ENCODE data around the gene RADIL.

The RADIL gene

GRCh38 chr7:4837041-4837802, 46.3 kb downstream of the RADIL start:
- Mint-ChIP-seq H3K27me3 (peaks cover 4 to 14% of the 10 kb centered on the region in 2 donors), H3K4me3 (no peak overlapping the region), H3K27ac (no peak overlapping the region), H3K36me3 (ENCODE audit: insufficient read depth) (peaks cover 2% of the 10 kb centered on the region), H3K9me3 (no peaks in the 10 kb centered on the region), H3K4me1 (ENCODE audit: low read depth in 2 of 2) (no peaks in the 10 kb centered on the region)
- ATAC-seq (replicated peaks) = no peak
- DNase-seq = no peak

DNA sequence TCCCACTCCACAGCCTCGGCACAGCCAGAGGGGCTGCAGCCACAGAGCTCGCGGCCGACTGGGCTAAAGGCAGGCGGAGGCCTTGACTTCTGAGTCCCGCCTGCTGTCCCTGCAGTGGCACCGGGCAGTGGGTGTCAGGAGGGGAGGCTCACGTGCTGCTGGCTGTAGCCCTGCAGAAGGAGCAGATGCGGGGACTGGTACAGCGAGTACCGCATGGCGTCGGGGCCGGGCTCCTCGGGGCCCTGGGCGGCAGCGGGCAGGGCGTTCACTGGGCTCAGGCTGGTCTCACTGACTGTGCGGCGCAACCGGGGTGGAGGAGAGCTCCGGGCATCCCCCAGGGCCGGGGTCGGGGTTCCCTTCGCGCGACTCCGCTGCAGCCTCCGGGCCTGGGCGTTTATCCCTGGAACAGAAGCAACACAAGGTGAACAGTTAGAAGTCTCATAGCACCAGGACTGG, 47.3 kb downstream of the RADIL start:
- Mint-ChIP-seq H3K27ac (no peak overlapping the region), H3K4me1 (ENCODE audit: low read depth in 2 of 2) (no peaks in the 10 kb centered on the region), H3K9me3 (no peaks in the 10 kb centered on the region), H3K27me3 (peaks cover 4 to 7% of the 10 kb centered on the region in 2 donors), H3K36me3 (ENCODE audit: insufficient read depth) (no peaks in the 10 kb centered on the region), H3K4me3 (no peak overlapping the region)
- DNase-seq = no peak
- ATAC-seq (replicated peaks) = no peak

GRCh38 chr7:4835398-4836205, 47.9 kb downstream of the RADIL start:
- Mint-ChIP-seq H3K27ac (no peak overlapping the region), H3K27me3 (peaks cover 4 to 7% of the 10 kb centered on the region in 2 donors), H3K36me3 (ENCODE audit: insufficient read depth) (no peaks in the 10 kb centered on the region), H3K9me3 (no peaks in the 10 kb centered on the region), H3K4me3 (no peak overlapping the region), H3K4me1 (ENCODE audit: low read depth in 2 of 2) (no peaks in the 10 kb centered on the region)
- ATAC-seq (replicated peaks) (no peak), DNase-seq (no peak)

DNA sequence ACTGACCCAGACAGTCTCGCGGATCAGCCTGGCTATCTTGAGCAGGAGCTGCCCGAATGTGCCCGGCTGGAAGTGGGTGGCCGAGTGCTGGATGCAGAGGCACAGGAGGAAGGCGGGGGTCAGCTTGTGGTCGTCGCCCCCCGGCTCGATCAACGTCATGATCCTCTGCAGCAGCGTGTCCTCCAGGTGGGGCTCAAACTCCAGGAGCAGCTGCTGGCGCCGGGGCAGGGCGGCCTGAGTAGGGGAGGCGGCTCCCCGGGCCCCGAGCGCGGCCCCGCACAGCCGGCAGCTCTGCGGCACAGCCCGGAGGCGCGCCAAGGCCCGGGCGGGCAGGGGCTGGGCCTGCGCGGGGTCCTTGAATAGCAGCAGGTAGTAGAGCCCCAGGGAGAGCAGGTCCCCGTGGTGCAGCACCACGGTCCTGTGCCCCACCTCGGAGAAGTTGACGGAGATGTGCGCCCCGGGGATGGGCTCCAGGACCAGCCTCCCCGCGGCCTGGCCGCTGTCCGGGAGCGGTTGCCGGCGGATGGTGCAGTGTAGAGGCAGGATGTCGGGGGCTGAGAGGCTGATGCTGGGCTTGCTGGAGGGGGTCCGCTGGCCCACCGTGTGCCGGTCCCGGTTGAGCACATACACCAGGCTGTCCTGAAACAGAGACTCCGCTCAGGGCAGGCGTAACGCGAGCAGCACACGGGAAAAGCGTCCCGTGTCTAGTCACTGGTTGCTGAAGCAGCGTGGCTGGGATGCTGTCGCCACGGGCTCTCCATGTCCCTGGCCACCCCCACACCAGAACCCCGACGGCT, 48.7 kb downstream of the RADIL start:
- ATAC-seq (replicated peaks) (no peak), DNase-seq (no peak)
- Mint-ChIP-seq H3K27me3 (peaks cover 4 to 13% of the 10 kb centered on the region in 2 donors), H3K4me1 (ENCODE audit: low read depth in 2 of 2) (peaks cover 0 to 5% of the 10 kb centered on the region in 2 donors), H3K27ac (no peak overlapping the region), H3K4me3 (no peak overlapping the region), H3K36me3 (ENCODE audit: insufficient read depth) (no peaks in the 10 kb centered on the region), H3K9me3 (no peaks in the 10 kb centered on the region)

GRCh38 chr7:4833691-4834600, 49.6 kb downstream of the RADIL start:
- no peak overlapping the region for H3K27ac Mint-ChIP-seq
- peaks cover 0 to 5% of the 10 kb centered on the region in 2 donors for H3K4me1 Mint-ChIP-seq (ENCODE audit: low read depth in 2 of 2)
- no peaks in the 10 kb centered on the region for H3K36me3 Mint-ChIP-seq (ENCODE audit: insufficient read depth)
- ATAC-seq (replicated peaks) (no peak), DNase-seq (no peak)
- H3K27me3 Mint-ChIP-seq = peaks cover 4 to 15% of the 10 kb centered on the region in 2 donors
- H3K9me3 Mint-ChIP-seq = no peaks in the 10 kb centered on the region
- no peak overlapping the region for H3K4me3 Mint-ChIP-seq

- H3K27ac Mint-ChIP-seq = no peak overlapping the region
- peaks cover 4 to 15% of the 10 kb centered on the region in 2 donors for H3K27me3 Mint-ChIP-seq
- no peak overlapping the region for H3K4me3 Mint-ChIP-seq
- ATAC-seq (replicated peaks) (no peak), DNase-seq (no peak)
- no peaks in the 10 kb centered on the region for H3K9me3 Mint-ChIP-seq
- no peaks in the 10 kb centered on the region for H3K36me3 Mint-ChIP-seq (ENCODE audit: insufficient read depth)
- peaks cover 0 to 5% of the 10 kb centered on the region in 2 donors for H3K4me1 Mint-ChIP-seq (ENCODE audit: low read depth in 2 of 2)
Measured at GRCh38 chr7:4833176-4833575, 50.3 kb downstream of the RADIL start.

DNA sequence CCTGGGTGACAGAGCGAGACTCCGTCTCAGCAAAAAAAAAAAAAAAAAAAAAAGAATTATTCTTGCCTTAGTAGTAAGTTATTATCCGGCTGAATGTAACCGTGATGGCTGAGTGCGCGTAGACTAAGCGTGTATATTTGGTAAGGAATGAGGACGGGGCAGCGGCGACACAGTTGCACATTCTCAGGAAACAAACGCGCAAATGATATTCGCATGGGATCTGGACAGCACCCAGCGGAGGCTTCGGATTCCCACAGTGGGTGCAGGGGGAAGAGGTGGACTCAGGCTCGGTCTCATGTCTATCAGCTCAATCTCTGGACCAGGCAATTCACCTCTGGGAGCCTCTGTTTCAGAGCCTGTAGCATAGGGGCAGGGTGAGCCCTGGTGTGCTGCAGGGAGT, 50.8 kb downstream of the RADIL start:
- ATAC-seq (replicated peaks) (no peak), DNase-seq (no peak)
- H3K4me3 Mint-ChIP-seq = no peak overlapping the region
- H3K4me1 Mint-ChIP-seq (ENCODE audit: low read depth in 2 of 2) = peaks cover 0 to 5% of the 10 kb centered on the region in 2 donors
- H3K27me3 Mint-ChIP-seq = peaks cover 4 to 15% of the 10 kb centered on the region in 2 donors
- no peak overlapping the region for H3K27ac Mint-ChIP-seq
- H3K9me3 Mint-ChIP-seq = no peaks in the 10 kb centered on the region
- no peaks in the 10 kb centered on the region for H3K36me3 Mint-ChIP-seq (ENCODE audit: insufficient read depth)

- Mint-ChIP-seq H3K27ac (peak overlapping the region in 1 of 2 donors; percentile 39), H3K36me3 (ENCODE audit: insufficient read depth) (no peaks in the 10 kb centered on the region), H3K4me3 (no peak overlapping the region), H3K27me3 (peaks cover 0 to 15% of the 10 kb centered on the region in 2 donors), H3K9me3 (no peaks in the 10 kb centered on the region), H3K4me1 (ENCODE audit: low read depth in 2 of 2) (peaks cover 0 to 5% of the 10 kb centered on the region in 2 donors)
- no peak for ATAC-seq (replicated peaks)
- DNase-seq = no peak
Measured at GRCh38 chr7:4831723-4832495, 51.6 kb downstream of the RADIL start.

DNA sequence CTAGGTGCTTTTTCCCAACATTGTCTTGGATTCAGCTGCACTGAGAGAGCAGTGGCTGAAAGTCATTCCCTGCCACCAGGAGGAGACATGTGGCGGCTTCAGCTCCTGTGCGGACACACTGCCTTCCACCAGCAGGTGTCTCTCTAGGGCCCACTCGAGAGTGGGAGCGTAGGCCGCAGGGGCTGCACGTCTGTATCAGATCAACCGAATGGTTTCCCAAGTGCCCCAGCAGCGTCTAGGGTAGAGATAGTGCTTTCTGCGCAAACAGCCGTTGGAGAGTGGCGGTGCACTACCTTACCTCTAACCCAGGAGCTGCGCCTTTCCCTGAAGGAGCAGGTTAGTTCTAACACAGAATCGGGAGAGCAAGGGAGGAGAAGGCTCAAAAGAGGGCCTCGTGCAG, 53.3 kb downstream of the RADIL start:
- Mint-ChIP-seq H3K27me3 (peaks cover 10 to 17% of the 10 kb centered on the region in 2 donors), H3K4me1 (ENCODE audit: low read depth in 2 of 2) (peaks cover 0 to 5% of the 10 kb centered on the region in 2 donors), H3K27ac (no peak overlapping the region), H3K9me3 (no peaks in the 10 kb centered on the region), H3K4me3 (no peak overlapping the region), H3K36me3 (ENCODE audit: insufficient read depth) (no peaks in the 10 kb centered on the region)
- DNase-seq (peak; percentile 31 to 38 (median 36)), ATAC-seq (replicated peaks) (peak; percentile 74)

DNA sequence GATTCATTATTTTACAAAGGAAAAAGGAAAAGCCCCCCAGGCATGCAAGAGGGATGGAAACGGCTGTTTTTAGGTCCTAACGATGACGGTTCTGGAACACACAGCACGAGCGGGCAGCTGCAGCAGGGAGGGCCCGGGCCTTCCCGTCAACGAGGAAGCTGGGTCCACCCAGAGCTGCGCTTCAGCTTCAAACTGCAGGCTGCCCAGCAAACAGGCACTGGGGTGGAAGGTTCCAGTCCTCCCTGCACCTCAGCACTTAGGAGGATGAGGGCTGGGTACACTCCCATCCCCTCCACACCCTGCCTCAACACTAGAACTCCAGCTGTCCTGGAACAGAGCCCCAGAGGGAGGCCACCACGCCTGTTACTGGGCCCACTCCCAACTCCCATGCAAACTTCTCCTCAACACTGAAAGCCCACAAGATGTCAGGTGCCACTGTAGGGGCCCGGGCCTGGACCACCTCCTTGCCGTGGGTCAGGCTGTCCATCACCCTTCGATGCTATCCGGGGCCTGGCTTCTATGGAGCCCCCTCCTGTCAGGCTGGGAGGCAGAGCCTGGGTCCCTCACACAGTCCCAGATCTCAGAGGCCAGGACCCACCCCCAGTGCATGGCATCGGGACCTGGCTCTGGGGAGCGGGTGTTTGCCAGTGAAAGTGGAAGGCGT, 54.7 kb downstream of the RADIL start:
- DNase-seq (no peak), ATAC-seq (replicated peaks) (no peak)
- H3K27me3 Mint-ChIP-seq = peaks cover 18 to 25% of the 10 kb centered on the region in 2 donors
- H3K4me3 Mint-ChIP-seq = no peak overlapping the region
- no peaks in the 10 kb centered on the region for H3K36me3 Mint-ChIP-seq (ENCODE audit: insufficient read depth)
- no peak overlapping the region for H3K27ac Mint-ChIP-seq
- H3K9me3 Mint-ChIP-seq = no peaks in the 10 kb centered on the region
- peaks cover 0 to 5% of the 10 kb centered on the region in 2 donors for H3K4me1 Mint-ChIP-seq (ENCODE audit: low read depth in 2 of 2)

DNA sequence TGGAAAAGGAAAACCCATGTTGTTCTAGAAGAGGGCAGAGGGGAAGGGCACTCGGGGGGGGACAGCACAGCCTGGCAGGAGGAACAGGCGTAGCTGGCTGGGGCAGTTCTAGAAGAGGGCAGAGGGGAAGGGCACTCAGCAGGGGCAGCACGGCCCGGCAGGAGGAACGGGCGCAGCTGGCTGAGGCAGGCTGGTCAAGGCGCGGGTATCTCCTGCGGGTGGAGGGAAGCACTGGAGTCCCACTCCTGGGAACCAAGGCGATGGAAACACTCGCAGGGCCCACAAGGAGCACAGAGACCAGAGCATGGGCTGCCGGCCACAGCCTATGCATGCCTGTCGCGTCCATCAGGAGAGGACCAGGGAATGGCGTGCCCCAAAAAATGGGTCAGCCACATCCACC, 58.4 kb downstream of the RADIL start:
- no peak overlapping the region for H3K27ac Mint-ChIP-seq
- DNase-seq (no peak), ATAC-seq (replicated peaks) (no peak)
- H3K9me3 Mint-ChIP-seq = no peaks in the 10 kb centered on the region
- H3K36me3 Mint-ChIP-seq (ENCODE audit: insufficient read depth) = no peaks in the 10 kb centered on the region
- H3K4me1 Mint-ChIP-seq (ENCODE audit: low read depth in 2 of 2) = peaks cover 0 to 3% of the 10 kb centered on the region in 2 donors
- no peak overlapping the region for H3K4me3 Mint-ChIP-seq
- H3K27me3 Mint-ChIP-seq = peaks cover 18 to 42% of the 10 kb centered on the region in 2 donors
